ENCODE results near the gene IDUA.

GRCh38 chr4:957581-958313 is 29.1 kb upstream of the IDUA start:
- TF ChIP-seq CTCF (conservative IDR thresholded peaks at IDR 0.05) (no peak), EZH2 (IDR thresholded peaks at IDR 0.05; ENCODE audit: low read depth) (no peak)
